GM19467 (cell line): Measurements from ENCODE around the gene ESRRG.
"Not testable (repeated sequence)": the region's sequence is repeated elsewhere in the genome, so short reads cannot be mapped to it uniquely, and the experiment has no call there.

Experiments
- ATAC-seq: cut with Tn5 transposase; IDR thresholded peaks from one replicate; pipeline ENCODE4 v1.9.1; 2021; ENCODE audit warnings: mild to moderate bottlenecking, moderate library complexity; ENCODE audit not compliant: unreplicated experiment

ESRRG gene

DNA sequence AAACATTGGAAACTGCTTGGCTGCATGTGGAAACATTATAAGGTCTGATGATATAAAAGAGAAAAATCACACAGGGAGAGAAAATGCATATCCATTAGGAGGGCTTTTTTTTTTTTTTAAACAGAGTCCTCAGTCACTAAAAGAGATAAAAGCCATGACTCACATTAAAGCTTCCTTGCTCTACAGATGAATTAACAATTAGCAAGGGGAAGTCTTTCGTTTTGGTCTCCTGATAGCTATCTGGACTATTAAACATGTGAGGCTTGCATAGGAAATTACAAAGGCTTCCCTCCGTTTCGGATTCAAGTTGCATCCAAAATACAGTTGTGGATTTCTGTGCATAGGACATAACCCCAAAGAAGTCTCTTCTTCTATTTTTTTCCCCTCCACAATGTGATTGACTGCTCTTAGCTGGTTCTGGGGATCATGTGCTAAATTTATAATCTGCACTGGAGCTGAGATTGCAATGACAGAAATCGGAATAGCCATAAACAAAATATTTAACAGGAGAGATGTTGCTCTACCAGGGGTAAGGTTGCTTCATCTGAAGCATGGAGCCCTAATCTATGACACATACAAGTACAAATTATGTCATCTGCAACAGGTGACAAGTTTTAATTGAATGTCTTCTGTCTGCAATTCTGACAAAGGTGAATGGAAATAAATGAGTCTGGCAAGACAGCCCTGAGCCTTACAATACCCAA, 146.8 kb downstream of the ESRRG start:
- ATAC-seq = no peak

- ATAC-seq = no peak
Measured at GRCh38 chr1:216566641-216567205, 156.5 kb downstream of the ESRRG start.

DNA sequence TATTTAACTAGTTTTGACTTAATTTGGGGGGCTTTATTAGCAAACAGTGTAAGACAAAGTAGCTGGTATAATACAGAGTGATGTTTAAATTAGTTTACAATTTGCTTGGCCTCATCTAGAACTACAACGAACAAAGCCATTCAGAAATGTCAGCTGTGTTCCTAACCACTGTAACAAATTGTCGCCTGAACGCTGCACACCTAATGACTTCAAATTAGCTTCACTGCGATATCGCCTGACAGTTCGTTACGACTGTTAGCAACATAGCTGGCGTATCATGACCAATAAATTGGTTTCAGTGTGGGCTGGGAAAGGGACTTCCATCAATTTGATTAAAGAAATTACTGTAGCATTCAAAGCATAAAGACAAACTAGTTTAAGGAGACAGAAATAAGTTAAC, 160.1 kb downstream of the ESRRG start:
- no peak for ATAC-seq

- no peak for ATAC-seq
Measured at GRCh38 chr1:216562383-216562782, 160.8 kb downstream of the ESRRG start.

DNA sequence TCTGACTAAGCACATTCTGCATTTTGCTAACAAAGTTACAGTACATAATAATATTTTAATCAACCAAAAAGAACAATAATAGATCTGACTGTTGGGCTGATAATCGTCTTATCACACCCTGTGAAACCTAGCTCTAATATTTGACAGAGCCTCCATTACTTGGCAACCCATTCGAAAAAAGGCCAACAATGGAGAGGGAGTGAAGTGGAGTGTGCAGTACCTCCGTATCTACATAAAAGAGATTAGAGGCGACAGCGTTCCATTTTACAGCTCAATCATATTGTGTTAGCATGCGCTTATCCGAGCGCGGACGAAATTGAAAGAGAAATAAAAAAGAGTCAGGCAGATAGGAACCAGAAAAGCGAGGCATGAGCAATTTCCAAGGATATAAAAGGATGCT, 162.7 kb downstream of the ESRRG start:
- no peak for ATAC-seq

DNA sequence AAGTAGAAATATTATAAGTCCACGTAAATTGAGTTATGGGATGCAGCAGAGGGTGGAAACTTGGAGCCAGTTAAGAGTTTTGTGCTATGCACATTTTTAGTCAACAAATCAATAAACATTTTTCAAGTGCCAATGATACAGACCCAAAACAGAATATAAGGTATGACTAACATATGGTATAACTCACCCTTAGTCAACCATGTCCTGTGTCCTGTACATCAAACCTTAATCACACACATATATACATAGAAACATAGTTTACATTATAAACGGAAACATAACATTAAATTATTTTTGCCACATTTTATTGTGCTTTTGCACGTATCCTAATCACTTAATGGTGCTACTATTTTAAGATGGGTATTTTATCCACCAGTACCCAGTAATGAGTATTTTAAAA, 163.9 kb downstream of the ESRRG start:
- no peak for ATAC-seq

- ATAC-seq = no peak
Measured at GRCh38 chr1:216555653-216556052, 167.6 kb downstream of the ESRRG start.

- no peak for ATAC-seq
Measured at GRCh38 chr1:216554934-216555333, 168.3 kb downstream of the ESRRG start.

GRCh38 chr1:216553766-216554165, 169.5 kb downstream of the ESRRG start:
- ATAC-seq = no peak

DNA sequence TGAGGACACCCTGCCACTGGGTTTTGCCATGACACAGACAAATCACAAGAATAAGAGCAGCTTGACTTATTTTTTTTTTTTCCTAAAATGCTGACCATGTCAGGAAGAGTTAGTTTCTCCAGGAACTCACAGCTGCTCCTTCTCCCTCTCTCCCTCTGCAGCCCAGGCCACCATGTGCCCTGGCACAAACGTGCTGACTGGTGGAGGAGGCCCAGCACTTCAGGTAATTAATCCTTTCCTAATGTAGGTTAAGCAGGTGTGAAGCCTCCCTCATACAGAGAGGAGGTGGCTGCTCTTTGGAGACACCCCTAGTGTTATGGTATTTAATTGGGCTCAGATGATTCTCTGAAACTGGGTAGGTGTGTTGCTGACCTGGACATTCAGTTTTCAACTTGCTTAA, 170.2 kb downstream of the ESRRG start:
- no peak for ATAC-seq

DNA sequence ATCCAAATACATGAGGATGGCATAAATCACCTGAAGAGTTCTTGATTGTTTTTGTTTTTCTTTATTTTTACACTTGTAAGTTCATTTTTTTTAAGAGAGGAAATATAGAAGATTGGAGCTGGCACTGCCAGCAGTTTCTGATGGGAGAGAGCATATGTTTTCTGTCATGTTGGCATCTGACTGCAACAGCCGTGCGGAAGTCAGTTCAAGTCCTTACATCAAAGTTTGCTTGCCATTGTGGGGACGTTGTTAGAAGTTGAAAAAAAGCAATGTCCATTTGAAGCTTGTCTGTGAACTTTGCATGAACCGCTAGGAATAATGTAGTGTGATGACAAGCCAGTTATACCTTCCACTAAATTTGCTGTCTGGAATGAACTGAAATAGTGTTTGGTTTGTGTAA, 173.4 kb downstream of the ESRRG start:
- no peak for ATAC-seq

DNA sequence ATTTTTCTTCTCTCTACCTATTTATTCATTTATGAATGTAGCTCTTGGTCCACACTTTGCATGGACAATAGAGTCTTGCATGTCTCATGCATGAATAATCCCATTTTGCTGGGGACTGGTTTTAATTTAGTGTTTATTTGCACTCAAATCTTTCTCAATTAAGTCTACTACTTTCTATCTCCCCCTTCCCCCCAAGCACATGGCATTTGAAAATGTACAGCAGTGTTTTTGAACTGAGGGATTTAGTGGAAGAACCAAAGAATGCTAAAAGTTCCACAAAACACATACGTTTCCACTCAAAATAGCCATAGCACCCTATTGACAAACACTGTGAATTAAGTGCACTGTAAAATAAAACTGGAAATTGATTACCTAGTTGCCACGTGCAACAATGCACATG, 180.5 kb downstream of the ESRRG start:
- ATAC-seq = no peak

- ATAC-seq = no peak
Measured at GRCh38 chr1:216542263-216542662, 181.0 kb downstream of the ESRRG start.

- no peak for ATAC-seq
Measured at GRCh38 chr1:216535751-216536150, 187.5 kb downstream of the ESRRG start.

- no peak for ATAC-seq
Measured at GRCh38 chr1:216535059-216535458, 188.2 kb downstream of the ESRRG start.

DNA sequence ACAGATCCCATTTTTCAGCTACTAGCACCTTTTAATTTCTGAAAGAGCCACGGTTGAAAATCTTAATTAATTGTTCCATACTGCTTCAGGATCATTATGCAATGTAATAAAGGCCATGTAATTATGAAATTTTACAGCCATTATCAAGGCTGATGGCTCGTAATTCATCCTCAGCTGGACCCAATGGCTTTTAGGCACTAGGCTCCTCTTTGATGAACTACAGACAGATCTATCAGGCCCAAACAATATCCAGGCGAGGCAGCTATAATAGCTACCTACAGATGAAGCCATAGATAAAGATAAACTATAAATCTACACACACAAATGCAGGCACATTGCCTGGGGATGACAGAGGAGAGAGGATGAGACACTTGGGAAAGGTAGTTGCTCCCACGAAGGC, 189.5 kb downstream of the ESRRG start:
- ATAC-seq = no peak

- ATAC-seq = no peak
Measured at GRCh38 chr1:216532251-216532798, 190.9 kb downstream of the ESRRG start.

DNA sequence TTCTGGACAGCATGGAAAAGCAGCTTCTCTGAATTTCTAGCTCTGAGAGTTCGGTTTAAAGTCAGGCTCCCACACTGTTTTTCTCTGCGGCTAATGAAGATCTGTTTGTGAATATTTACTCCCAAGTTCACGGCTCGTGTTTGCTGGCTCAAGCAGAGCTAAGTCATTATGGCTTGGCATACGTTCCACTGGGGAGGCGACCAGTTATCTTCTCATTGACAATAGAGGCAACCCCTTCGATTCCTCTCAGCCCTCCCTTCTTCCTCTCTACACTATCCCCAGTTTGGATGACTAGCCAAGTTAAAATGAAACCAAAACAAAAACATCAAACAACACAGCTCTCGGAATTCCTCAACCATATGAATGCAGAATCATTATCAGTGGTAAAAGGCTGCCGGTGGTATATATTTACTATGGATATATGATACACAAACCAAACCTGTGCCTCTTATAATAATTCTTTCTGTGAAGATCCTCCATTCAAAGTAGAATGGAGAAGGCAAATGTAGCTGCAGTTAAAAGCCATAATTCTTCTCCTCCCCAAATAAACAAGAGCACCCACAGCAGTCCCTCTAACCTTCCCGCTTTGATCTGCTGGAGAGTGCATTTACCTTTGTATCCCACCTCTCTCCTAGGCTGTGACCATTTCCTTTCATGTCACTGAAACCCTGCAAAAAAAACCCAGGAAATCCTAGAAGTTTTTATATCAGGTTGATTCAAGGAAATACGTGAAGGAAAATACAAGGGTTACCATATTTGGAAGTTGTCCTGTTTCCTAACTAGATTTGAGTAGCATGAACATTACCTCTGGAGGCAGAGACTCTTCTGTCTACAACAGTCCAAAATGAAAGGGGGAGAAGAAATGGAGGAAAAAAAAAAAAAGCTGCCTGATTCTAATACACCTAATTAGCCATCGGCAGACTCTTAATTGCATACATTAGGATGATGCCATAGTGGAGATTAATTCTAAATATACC, 191.7 kb downstream of the ESRRG start:
- peak; percentile 67 for ATAC-seq

DNA sequence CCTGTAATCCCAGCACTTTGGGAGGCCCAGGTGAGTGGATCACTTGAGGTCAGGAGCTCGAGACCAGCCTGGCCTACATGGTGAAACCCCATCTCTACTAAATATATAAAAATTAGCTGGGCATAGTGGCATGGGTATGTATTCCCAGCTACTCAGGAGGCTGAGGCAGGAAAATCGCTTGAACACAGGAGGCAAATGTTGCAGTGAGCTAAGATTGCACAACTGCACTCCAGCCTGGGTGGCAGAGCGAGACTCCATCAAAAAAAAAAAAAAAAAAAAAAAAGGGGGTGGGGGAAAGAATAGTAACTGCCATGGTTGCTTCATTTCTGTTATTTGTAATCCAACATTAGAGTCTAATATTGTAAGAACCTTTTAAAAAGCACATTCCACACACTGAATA, 193.4 kb downstream of the ESRRG start:
- not testable (repeated sequence) for ATAC-seq

DNA sequence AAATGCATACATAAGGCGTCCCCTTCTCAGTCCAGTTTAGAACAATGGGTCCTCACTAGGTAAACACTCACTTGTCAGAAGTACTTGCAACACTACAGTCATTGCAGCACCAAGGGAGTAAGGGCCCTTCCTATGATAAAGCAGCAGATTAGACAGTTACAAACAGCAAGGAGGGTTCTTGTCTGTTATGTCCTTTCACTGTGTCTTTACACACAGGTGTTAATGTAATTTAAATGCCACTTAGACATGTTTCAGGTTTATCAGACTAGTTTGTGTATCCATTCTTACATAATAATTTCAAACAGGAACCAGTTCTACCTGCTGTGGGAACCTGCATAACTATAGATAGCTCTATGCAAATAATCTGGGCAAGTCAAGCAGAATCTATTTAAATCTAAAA, 194.4 kb downstream of the ESRRG start:
- ATAC-seq = peak; percentile 82

DNA sequence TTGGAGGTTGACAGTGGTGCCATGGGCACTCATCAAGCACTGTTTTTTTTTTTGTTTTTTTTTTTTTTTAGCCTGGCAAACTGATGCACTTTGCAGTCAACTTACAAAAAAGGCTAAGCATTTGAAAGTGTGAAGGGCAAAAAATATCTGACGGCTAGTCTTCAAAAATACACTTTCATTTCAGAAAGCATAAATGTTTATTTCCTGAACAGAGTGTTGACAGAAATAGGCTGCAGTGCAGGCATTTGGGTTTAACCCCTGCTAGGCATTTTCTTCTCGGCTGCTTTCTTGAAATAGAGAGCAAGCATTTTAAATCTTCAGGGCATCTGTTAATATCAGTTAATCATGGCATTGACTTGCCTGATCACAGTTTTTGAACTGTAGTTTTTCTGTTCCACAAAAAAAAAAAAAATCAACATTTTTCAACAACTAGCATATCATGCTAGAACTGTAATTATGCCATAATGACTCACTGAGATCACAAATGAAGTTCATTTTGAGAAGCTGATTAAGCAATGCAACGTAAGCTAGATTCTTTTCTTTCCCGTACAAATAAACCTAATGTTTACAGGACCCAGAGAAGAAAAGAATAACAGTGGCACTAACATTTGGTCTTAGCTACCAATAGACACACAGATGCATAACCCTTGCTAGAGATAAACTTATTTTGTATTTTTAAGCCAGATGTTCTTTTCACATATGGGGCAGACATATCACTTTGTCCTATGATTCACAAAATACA, 199.6 kb downstream of the ESRRG start:
- no peak for ATAC-seq
